Heart left ventricle (tissue), 16 donors: ENCODE measurements around the gene AK6. TPM values are rescaled to one million over a fixed set of nuclear protein-coding genes. Genes with fewer than 3 reads are reported as not detected.
A peak's percentile ranks its signal among the peaks of the same experiment; 100 is the strongest.

Source experiments
- ATAC-seq, 4 donors: fragments of 200-7000 bp; cut with Tn5 transposase; one replicate each; pipeline ENCODE4 v1.9.1; 2020 to 2022; ENCODE audit warnings: moderate library complexity in 4 of 4, mild to moderate bottlenecking in 3 of 4, moderate number of reproducible peaks in 1 of 4
- DNase-seq, 5 donors: peaks; one replicate each; pipeline ENCODE4 v3.0.0-alpha.2; 2020
- H3K27ac ChIP-seq, 12 donors: fragments of 200-600 bp; sonication (generic) in 4 of 12; one replicate each; pipeline versions ENCODE4 v1.5.0 to v1.8.0; 2016 to 2022; ENCODE audit warnings: mild to moderate bottlenecking in 2 of 12
- H3K27me3 ChIP-seq, 9 donors: fragments of 200-600 bp; sonication (generic) in 2 of 9; one replicate each; pipeline versions ENCODE4 v1.5.1 to v1.8.0; 2016 to 2022; ENCODE audit warnings: mild to moderate bottlenecking in 3 of 9
- H3K36me3 ChIP-seq, 9 donors: fragments of 200-600 bp; sonication (generic) in 2 of 9; one replicate each; pipeline versions ENCODE4 v1.5.0 to v1.8.0; 2018 to 2022; ENCODE audit warnings: mild to moderate bottlenecking in 2 of 9
- H3K4me1 ChIP-seq, 12 donors: fragments of 200-600 bp; sonication (generic) in 4 of 12; one replicate each; pipeline versions ENCODE4 v1.5.0 to v1.8.0; 2016 to 2022; ENCODE audit warnings: mild to moderate bottlenecking in 3 of 12
- H3K4me3 ChIP-seq, 12 donors: fragments of 200-600 bp; sonication (generic) in 4 of 12; one replicate each; pipeline versions ENCODE4 v1.5.0 to v1.8.0; 2017 to 2022; ENCODE audit warnings: mild to moderate bottlenecking in 9 of 12, moderate library complexity in 4 of 12
- H3K9me3 ChIP-seq, 12 donors: fragments of 200-600 bp; sonication (generic) in 4 of 12; one replicate each; pipeline versions ENCODE4 v1.5.0 to v1.8.0; 2016 to 2022; ENCODE audit warnings: mild to moderate bottlenecking in 1 of 12
- CTCF ChIP-seq, 12 donors: fragments of 200-600 bp; sonication (generic) in 4 of 12; IDR thresholded peaks; one replicate each; pipeline versions ENCODE4 v1.5.0 to v1.8.0; 2018 to 2022; ENCODE audit warnings: antibody characterized with exemption in 12 of 12, mild to moderate bottlenecking in 5 of 12
- POLR2A ChIP-seq, 2 donors: fragments of 450-650 bp; IDR thresholded peaks; one replicate each; pipeline ENCODE4 v1.6.1; 2017; ENCODE audit warnings: antibody characterized with exemption in 2 of 2, mild to moderate bottlenecking in 2 of 2, moderate library complexity in 2 of 2
- WGBS, 4 donors: extraction: QIAGEN DNeasy Blood & Tissue Kit in 2 of 4; methylation state at CpG; one replicate each; pipeline versions ENCODE4 v1.1.5 to v1.1.7; 2013 to 2018; 5-methylcytosine and 5-hydroxymethylcytosine counted together
- intact Hi-C, 10 donors: fragments of 100-400 bp; cut with DNase I; formaldehyde crosslinking; loops; one replicate each; pipeline versions ENCODE4 v1.11.1 to v1.14.2; 2022
- polyA plus RNA-seq, 2 donors: library from polyadenylated mRNA; stranded (reverse); fragments of 200-250 nt; gene quantifications; one replicate each; pipeline ENCODE4 v1.2.3, GENCODE V29; 2013
- total RNA-seq, 9 donors: library from RNA; depleted of rRNA in 2 of 9; stranded (reverse); fragments of >200 nt in 2 of 9; fragmentation: NEBNext Ultra II Directional in 3 of 9; extraction: Animal tissue kit (Norgen Biotek cat#: 25700) in 3 of 9; gene quantifications; one replicate each; pipeline versions ENCODE4 v1.1.0 to v1.2.4, GENCODE V29; 2016 to 2023
- donor health status: ischemic (EF 13 %, LVEDD 7.1; RV severe dilation, severe dysfunction).
- donor health status: healthy with polysubstance abuse.
- donor health status: DM: no; HTN: yes; CAD: no.
- donor health status: DM: no; HTN: no; CAD: no.
- donor health status: ischemic (EF 25% LVEDD 6.9; RV normal size, moderate dysfunction).
- donor health status: ischemic (EF 25% LVEDD 5.7; RV mildly dilated, moderate dysfunction).
- donor health status: healthy.
- donor health status: DM: yes; HTN: yes; CAD: no.
- donor health status: ischemic (EF 35%, LVEDD 5.7; RV mildly dilated, moderate dysfunction).
- donor health status: nonischemic (EF 11% LVEDD 7.7; RV severe dilation, severe dysfunction).
- donor health status: DM: yes; HTN: yes; CAD: no.
- donor health status: PGD.
- donor health status: ischemic (EF 29% LVEDD 5.4; RV normal size, mild dysfunction).
- donor health status: nonischemic (EF 23%, LVEDD 6.1; RV moderate dilation, normal function).

Gene AK6
- total and polyA plus RNA-seq, 11 donors: 26.2 to 58.9 (median 36.5) TPM

GRCh38 chr5:69364414-69364813, 4.9 kb downstream of the AK6 start:
- no peaks in the 10 kb centered on the region for H3K27me3 ChIP-seq
- H3K9me3 ChIP-seq: no peaks in the 10 kb centered on the region
- DNase-seq (no peak), ATAC-seq (no peak)
- no peak overlapping the region for H3K4me3 ChIP-seq
- intact Hi-C loops: loop anchor here in 6 of 10 donors (10.0 kb wide), 3 partner anchors 130 to 320 kb away; partner anchors contain the start of genes SLC30A5 (in 5 of the 6) and CDK7 (in 1 of the 6)
- H3K4me1 ChIP-seq: peaks cover 4 to 32% (median 12%) of the 10 kb centered on the region in 12 donors
- peak in 5 of 12 donors; percentile 8 to 32 (median 27) for TF ChIP-seq CTCF (IDR thresholded peaks at IDR 0.05)
- no peak for TF ChIP-seq POLR2A (IDR thresholded peaks at IDR 0.05)
- H3K27ac ChIP-seq: no peak overlapping the region
- WGBS, 4 donors: 41 to 50% (median 44%) methylated on average over 3 of the region's 3 CpGs
- peaks cover 0 to 61% (median 48%) of the 10 kb centered on the region in 9 donors for H3K36me3 ChIP-seq

- Histone ChIP-seq H3K27ac (no peak overlapping the region), H3K4me3 (no peak overlapping the region), H3K9me3 (no peaks in the 10 kb centered on the region), H3K36me3 (peaks cover 0 to 51% (median 32%) of the 10 kb centered on the region in 9 donors), H3K27me3 (no peaks in the 10 kb centered on the region), H3K4me1 (peaks cover 0 to 10% (median 0%) of the 10 kb centered on the region in 12 donors)
- no peak for ATAC-seq
- TF ChIP-seq CTCF (IDR thresholded peaks at IDR 0.05): no peak
- TF ChIP-seq POLR2A (IDR thresholded peaks at IDR 0.05): no peak
- no peak for DNase-seq
- intact Hi-C loops: loop anchor here in 6 of 10 donors (10.0 kb wide), 3 partner anchors 126 to 316 kb away; partner anchors contain the start of genes SLC30A5 (in 5 of the 6) and CDK7 (in 1 of the 6)
- WGBS, 4 donors: 92 to 100% (median 98%) methylated on average over 1 of the region's 1 CpG
These were observed 8.9 kb downstream of the AK6 start for GRCh38 chr5:69360442-69360841.

GRCh38 chr5:69359699-69360098, 9.6 kb downstream of the AK6 start:
- peaks cover 0 to 51% (median 32%) of the 10 kb centered on the region in 9 donors for H3K36me3 ChIP-seq

More at GRCh38 chr5:69359699-69360098, 9.6 kb downstream of the AK6 start:
- WGBS, 4 donors: 53 to 61% (median 54%) methylated on average over 3 of the region's 3 CpGs
- ATAC-seq (peak in 1 of 4 donors; percentile 52), DNase-seq (no peak)
- no peak overlapping the region for H3K4me3 ChIP-seq
- peaks cover 0 to 7% (median 0%) of the 10 kb centered on the region in 12 donors for H3K4me1 ChIP-seq
- TF ChIP-seq POLR2A (IDR thresholded peaks at IDR 0.05): no peak
- no peak for TF ChIP-seq CTCF (IDR thresholded peaks at IDR 0.05)
- no peaks in the 10 kb centered on the region for H3K9me3 ChIP-seq
- no peaks in the 10 kb centered on the region for H3K27me3 ChIP-seq
- H3K27ac ChIP-seq: no peak overlapping the region
- intact Hi-C loops: loop anchor here in 6 of 10 donors (10.0 kb wide), 4 partner anchors 125 to 315 kb away; partner anchors contain the start of genes SLC30A5 (in 5 of the 6) and CDK7 (in 1 of the 6)
